ENCODE results near the gene CAPNS1. TPM values are rescaled to one million over a fixed set of nuclear protein-coding genes. Genes with fewer than 3 reads are reported as not detected.
A peak's percentile ranks its signal among the peaks of the same experiment; 100 is the strongest.

Gene CAPNS1
- total RNA-seq, 3 donors from 2014 or later (not counting 1 experiment from before 2014, with no cell fraction given), result 569 to 637 (median 578) TPM

DNA sequence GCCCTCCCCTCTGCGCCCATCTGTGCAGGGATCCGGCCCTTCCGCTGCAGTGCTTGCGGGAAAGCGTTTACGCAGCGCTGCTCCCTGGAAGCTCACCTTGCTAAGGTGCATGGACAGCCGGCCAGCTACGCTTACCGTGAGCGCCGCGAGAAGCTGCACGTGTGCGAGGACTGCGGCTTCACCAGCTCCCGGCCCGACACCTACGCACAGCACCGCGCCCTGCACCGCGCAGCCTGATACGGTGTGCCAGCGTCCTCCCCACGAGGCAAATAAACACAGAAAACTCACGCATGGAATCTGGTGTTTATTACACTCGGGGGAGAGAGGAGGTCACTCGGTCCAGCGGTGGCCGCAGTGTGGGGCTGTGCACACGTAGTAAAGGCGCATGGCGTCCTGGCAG, 26.4 kb upstream of the CAPNS1 start:
- no peaks in the 10 kb centered on the region for H3K27me3 Mint-ChIP-seq (ENCODE audit: low read depth in 2 of 2)
- no peaks in the 10 kb centered on the region for H3K9me3 ChIP-seq (ENCODE audit: control insufficient read depth, insufficient read depth, low read length)
- DNase-seq, result no peak
- H3K36me3 Mint-ChIP-seq, result no peaks in the 10 kb centered on the region
- H3K27me3 ChIP-seq (ENCODE audit: control insufficient read depth, insufficient read depth, low read length), result no peaks in the 10 kb centered on the region
- TF ChIP-seq, protein P1, sequence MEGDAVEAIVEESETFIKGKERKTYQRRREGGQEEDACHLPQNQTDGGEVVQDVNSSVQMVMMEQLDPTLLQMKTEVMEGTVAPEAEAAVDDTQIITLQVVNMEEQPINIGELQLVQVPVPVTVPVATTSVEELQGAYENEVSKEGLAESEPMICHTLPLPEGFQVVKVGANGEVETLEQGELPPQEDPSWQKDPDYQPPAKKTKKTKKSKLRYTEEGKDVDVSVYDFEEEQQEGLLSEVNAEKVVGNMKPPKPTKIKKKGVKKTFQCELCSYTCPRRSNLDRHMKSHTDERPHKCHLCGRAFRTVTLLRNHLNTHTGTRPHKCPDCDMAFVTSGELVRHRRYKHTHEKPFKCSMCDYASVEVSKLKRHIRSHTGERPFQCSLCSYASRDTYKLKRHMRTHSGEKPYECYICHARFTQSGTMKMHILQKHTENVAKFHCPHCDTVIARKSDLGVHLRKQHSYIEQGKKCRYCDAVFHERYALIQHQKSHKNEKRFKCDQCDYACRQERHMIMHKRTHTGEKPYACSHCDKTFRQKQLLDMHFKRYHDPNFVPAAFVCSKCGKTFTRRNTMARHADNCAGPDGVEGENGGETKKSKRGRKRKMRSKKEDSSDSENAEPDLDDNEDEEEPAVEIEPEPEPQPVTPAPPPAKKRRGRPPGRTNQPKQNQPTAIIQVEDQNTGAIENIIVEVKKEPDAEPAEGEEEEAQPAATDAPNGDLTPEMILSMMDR (IDR thresholded peaks at IDR 0.05), result no peak
- no peak overlapping the region for H3K4me3 ChIP-seq (ENCODE audit: low read length)
- peak overlapping the region; percentile 90 for H3K4me3 Mint-ChIP-seq
- peak overlapping the region; percentile 95 to 99 for H3K27ac Mint-ChIP-seq
- intact Hi-C loops (cut with micrococcal nuclease), result loop anchor here (10.0 kb wide), 1 partner anchor 119 kb away; the partner anchor contains the start of gene SDHAF1
- peaks cover 29% of the 10 kb centered on the region for H3K4me1 ChIP-seq (ENCODE audit: control insufficient read depth, insufficient read depth, low read length)
- no peak for ATAC-seq
- H3K27ac ChIP-seq (ENCODE audit: low read length), result no peak overlapping the region
- H3K9me3 Mint-ChIP-seq, result no peaks in the 10 kb centered on the region
- peaks cover 31 to 51% of the 10 kb centered on the region in 2 donors for H3K4me1 Mint-ChIP-seq
- peaks cover 21% of the 10 kb centered on the region for H3K36me3 ChIP-seq (ENCODE audit: control insufficient read depth, insufficient read depth, low read length)
- 97% methylated on average over 34 of the region's 34 CpGs for WGBS (ENCODE audit: insufficient coverage)

DNA sequence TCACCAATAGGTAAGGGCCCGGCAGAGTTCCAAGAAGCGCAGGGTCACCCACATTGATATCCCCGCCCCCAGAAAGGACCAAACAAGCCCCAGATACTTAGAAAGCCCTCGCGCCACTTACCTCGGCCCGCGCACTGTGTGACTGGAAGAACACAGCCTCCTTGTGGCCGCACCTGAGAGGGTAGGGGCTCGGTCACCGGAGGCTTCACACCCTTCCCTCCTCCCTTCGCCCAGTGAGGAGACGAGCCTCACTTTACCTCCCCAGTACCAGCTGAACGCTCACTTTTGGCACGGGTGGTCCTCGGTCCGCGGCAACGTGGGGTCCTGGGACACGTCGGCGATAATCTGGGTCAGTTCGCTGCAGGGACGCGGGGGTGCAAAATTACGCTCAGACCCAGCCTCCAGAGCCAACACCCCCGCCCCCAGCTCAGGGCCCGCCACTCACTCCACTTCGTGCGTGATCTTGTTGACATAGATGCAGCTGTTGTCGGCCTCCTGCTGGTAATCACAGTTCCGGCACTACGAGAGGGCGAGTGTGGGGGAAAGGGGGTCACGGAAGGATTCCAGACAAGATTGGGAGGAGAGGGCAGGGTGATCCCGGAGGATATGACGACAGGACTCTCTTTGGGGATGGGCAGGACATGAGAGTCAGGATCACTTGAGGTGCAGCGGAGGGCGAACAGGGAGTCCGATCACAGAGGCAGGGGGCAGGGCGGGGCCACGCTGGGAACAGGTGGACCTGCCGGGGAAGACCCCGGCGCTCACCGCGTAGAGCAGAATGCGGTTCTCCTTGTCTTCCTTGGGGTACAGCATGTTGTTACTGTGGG, 25.8 kb upstream of the CAPNS1 start:
- Mint-ChIP-seq H3K27me3 (ENCODE audit: low read depth in 2 of 2) (no peaks in the 10 kb centered on the region), H3K27ac (peak overlapping the region; percentile 95 to 99), H3K9me3 (no peaks in the 10 kb centered on the region), H3K4me3 (peak overlapping the region; percentile 90), H3K36me3 (no peaks in the 10 kb centered on the region), H3K4me1 (peaks cover 31 to 51% of the 10 kb centered on the region in 2 donors)
- TF ChIP-seq, protein P1 (IDR thresholded peaks at IDR 0.05), result no peak
- Histone ChIP-seq H3K27ac (ENCODE audit: low read length) (peak overlapping the region; percentile 93), H3K27me3 (ENCODE audit: control insufficient read depth, insufficient read depth, low read length) (no peaks in the 10 kb centered on the region), H3K4me1 (ENCODE audit: control insufficient read depth, insufficient read depth, low read length) (peaks cover 29% of the 10 kb centered on the region), H3K9me3 (ENCODE audit: control insufficient read depth, insufficient read depth, low read length) (no peaks in the 10 kb centered on the region), H3K4me3 (ENCODE audit: low read length) (peak overlapping the region; percentile 78), H3K36me3 (ENCODE audit: control insufficient read depth, insufficient read depth, low read length) (peaks cover 27% of the 10 kb centered on the region)
- DNase-seq (peak in 1 of 2 donors; percentile 43), ATAC-seq (no peak)
- intact Hi-C loops (cut with micrococcal nuclease), result loop anchor here (10.0 kb wide), 1 partner anchor 119 kb away; the partner anchor contains the start of gene SDHAF1
- 16% methylated on average over 48 of the region's 48 CpGs for WGBS (ENCODE audit: insufficient coverage)

DNA sequence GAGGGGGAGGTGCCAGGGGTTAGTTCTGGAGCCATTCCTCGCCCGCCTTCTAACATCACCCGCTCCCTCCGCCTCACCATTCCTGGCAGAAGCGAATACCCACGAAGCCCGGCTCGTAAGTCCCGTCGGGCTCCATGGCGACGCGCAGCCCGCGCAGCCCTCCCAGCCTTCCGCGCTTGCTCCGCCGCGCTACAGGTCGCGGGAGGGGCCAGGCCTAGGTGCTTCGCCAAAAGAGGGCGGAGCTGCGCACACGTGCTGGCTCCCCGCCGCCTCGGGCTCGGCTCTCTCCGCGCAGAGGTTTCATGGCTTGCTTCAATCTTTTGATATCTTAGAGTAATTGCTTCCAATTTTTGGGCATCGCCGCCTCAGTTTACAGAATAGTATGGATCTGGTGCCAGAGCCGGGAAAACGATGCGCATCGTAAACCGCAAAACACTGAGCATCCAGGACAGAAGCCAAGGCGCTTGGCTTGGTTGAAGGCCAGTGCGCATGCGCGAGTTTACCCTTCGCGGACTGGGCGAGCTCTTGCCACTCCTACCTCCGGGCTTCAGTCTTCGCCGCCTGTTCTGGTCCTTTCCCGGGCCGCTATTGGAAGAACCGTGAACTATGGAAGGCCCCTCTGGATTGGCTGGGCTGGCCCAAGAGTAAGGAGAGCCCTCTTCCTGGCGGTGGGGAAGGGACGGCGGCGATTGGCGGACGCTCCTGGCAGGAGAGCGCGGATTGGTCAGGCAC, 25.0 kb upstream of the CAPNS1 start, which contains the start of gene POLR2I:
TSS of gene POLR2I (minus strand) at position 155 of the 732 bp plus-strand sequence. CDS start at position 136, 19 bp downstream.
- ATAC-seq (peak; percentile 78 to 92 (median 84)), DNase-seq (peak; percentile 96 to 99)
- H3K27me3 ChIP-seq (ENCODE audit: control insufficient read depth, insufficient read depth, low read length), result no peaks in the 10 kb centered on the region
- H3K4me1 ChIP-seq (ENCODE audit: control insufficient read depth, insufficient read depth, low read length), result peaks cover 29% of the 10 kb centered on the region
- Mint-ChIP-seq H3K4me1 (peaks cover 32 to 53% of the 10 kb centered on the region in 2 donors), H3K27ac (peak within 1 kb of the TSS; percentile 95 to 99), H3K27me3 (ENCODE audit: low read depth in 2 of 2) (no peaks in the 10 kb centered on the region), H3K36me3 (no peaks in the 10 kb centered on the region), H3K9me3 (no peaks in the 10 kb centered on the region), H3K4me3 (peak within 1 kb of the TSS; percentile 90)
- H3K4me3 ChIP-seq (ENCODE audit: low read length), result peak within 1 kb of the TSS; percentile 78
- H3K36me3 ChIP-seq (ENCODE audit: control insufficient read depth, insufficient read depth, low read length), result peaks cover 32% of the 10 kb centered on the region
- TF ChIP-seq, protein P1 (IDR thresholded peaks at IDR 0.05), result no peak
- whole genome bisulfite sequencing (ENCODE audit: insufficient coverage), result under 1% methylated on average over 60 of the region's 60 CpGs
- H3K9me3 ChIP-seq (ENCODE audit: control insufficient read depth, insufficient read depth, low read length), result no peaks in the 10 kb centered on the region
- peak within 1 kb of the TSS; percentile 93 for H3K27ac ChIP-seq (ENCODE audit: low read length)
- intact Hi-C loops (cut with micrococcal nuclease), result loop anchor here (1.0 to 10.0 kb wide), 6 partner anchors 12 to 368 kb away; partner anchors contain the start of genes LIN37, PSENEN, SDHAF1 and THAP8
